ENCODE measurements around the gene ALDH3A1. TPM values are rescaled to one million over a fixed set of nuclear protein-coding genes. Genes with fewer than 3 reads are reported as not detected.

The ALDH3A1 gene
- total RNA-seq, 4 donors from 2014 or later, result 28.3 to 93.0 (median 64.0) TPM

DNA sequence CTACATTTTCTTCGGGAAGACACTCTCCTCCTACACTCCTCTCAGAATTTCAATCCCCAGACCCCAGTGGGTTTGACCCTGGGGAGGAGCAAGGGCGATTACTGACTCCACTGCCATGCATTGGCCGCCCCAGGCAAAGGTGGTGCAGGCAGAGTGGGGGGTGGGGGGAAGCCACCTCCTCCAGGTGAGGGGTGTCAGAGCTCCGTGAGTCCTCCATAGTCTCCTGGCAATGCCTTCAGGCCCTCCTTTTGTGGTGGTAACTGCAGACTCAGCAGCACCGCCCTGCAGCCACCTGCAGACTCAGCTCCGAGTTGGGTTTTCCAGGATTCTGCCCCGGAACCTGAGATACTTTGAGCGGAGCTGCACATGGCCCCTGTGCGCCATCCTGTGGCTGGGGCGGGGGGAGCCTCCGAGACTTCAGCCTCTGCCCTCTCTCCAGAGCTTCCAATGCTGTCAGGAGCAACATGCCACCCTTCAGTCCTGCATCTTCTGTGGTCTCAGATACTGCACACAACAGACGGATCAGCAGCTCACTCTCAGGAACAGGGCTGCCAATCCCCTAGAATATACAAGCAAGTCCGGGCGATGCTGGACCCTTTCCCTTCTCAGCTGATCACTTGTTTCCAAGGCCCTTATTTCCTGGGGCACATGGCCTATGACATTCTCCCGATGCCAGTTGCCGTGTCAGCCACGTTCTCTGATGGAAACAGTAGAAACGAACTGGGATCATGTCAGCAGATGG lies 29.3 kb downstream of the ALDH3A1 start:
- 43 to 52% methylated on average over 15 to 18 of the region's 18 CpGs for WGBS, 2 donors
- DNase-seq (ENCODE audit: low spot score in 2 of 2), result no peak
- intact Hi-C loops (cut with DNase I; ENCODE audit: low total_unique reads), result no loop called here
- no peak for TF ChIP-seq POLR2A (IDR thresholded peaks at IDR 0.05)
- TF ChIP-seq CTCF (IDR thresholded peaks at IDR 0.05), result no peak
- H3K4me3 ChIP-seq (ENCODE audit: low read depth, poor library complexity, severe bottlenecking), result no peak overlapping the region

- DNase-seq (ENCODE audit: low spot score in 2 of 2), result no peak
- WGBS, 2 donors, result 77 to 80% methylated on average over 11 to 12 of the region's 12 CpGs
- no peak for TF ChIP-seq POLR2A (IDR thresholded peaks at IDR 0.05)
- TF ChIP-seq CTCF (IDR thresholded peaks at IDR 0.05), result no peak
- intact Hi-C loops (cut with DNase I; ENCODE audit: low total_unique reads), result no loop called here
- no peak overlapping the region for H3K4me3 ChIP-seq (ENCODE audit: low read depth, poor library complexity, severe bottlenecking)
Measured at GRCh38 chr17:19718041-19718612, 30.0 kb downstream of the ALDH3A1 start.

DNA sequence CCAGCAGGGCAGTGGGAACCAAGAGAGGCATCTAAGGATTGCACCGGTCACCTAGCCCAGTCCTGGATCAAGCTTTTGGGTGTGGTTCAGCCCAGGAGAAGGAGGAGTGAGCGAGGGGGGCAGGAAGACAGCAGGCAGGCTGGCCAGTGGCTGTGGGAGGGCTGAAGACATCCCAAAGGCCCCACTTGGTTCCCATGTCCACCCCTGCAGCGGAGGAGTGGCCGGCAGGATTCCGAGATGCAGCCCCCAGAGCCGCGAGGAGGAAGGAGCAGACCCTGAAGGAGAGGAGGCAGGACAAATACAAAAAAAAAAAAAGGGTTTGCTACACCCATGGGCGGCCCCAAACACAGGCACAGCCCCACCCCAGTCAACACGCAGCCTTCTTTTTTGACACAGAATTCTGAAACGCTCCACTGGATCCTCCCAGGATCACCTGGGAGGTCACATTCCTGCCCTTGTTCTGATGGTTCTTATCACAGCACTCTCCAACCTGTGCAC lies 30.6 kb downstream of the ALDH3A1 start:
- 39 to 52% methylated on average over 10 of the region's 10 CpGs for WGBS, 2 donors
- TF ChIP-seq CTCF (IDR thresholded peaks at IDR 0.05) (no peak), POLR2A (IDR thresholded peaks at IDR 0.05) (no peak)
- intact Hi-C loops (cut with DNase I; ENCODE audit: low total_unique reads), result no loop called here
- H3K4me3 ChIP-seq (ENCODE audit: low read depth, poor library complexity, severe bottlenecking), result no peak overlapping the region
- DNase-seq (ENCODE audit: low spot score in 2 of 2), result no peak

DNA sequence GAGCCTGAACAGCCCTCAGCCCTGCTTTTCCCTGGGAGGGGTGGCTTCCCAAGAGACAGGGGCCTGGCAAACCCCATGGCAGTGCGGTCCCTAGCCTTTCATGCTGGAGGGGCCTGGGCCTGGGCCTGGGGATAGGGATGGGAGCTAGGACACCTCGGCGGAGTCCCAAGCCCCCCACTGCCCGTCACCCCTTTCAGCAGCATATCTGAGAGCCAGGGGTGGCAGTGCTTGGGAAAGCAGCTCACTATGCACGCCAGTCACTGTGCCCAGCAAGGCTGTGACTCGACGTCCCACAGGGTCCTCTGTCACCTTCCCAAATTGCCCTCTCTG lies 31.1 kb downstream of the ALDH3A1 start:
- TF ChIP-seq POLR2A (IDR thresholded peaks at IDR 0.05) (no peak), CTCF (IDR thresholded peaks at IDR 0.05) (no peak)
- WGBS, 2 donors, result 75 to 92% methylated on average over 2 to 7 of the region's 7 CpGs
- intact Hi-C loops (cut with DNase I; ENCODE audit: low total_unique reads), result no loop called here
- DNase-seq (ENCODE audit: low spot score in 2 of 2), result no peak
- H3K4me3 ChIP-seq (ENCODE audit: low read depth, poor library complexity, severe bottlenecking), result no peak overlapping the region

DNA sequence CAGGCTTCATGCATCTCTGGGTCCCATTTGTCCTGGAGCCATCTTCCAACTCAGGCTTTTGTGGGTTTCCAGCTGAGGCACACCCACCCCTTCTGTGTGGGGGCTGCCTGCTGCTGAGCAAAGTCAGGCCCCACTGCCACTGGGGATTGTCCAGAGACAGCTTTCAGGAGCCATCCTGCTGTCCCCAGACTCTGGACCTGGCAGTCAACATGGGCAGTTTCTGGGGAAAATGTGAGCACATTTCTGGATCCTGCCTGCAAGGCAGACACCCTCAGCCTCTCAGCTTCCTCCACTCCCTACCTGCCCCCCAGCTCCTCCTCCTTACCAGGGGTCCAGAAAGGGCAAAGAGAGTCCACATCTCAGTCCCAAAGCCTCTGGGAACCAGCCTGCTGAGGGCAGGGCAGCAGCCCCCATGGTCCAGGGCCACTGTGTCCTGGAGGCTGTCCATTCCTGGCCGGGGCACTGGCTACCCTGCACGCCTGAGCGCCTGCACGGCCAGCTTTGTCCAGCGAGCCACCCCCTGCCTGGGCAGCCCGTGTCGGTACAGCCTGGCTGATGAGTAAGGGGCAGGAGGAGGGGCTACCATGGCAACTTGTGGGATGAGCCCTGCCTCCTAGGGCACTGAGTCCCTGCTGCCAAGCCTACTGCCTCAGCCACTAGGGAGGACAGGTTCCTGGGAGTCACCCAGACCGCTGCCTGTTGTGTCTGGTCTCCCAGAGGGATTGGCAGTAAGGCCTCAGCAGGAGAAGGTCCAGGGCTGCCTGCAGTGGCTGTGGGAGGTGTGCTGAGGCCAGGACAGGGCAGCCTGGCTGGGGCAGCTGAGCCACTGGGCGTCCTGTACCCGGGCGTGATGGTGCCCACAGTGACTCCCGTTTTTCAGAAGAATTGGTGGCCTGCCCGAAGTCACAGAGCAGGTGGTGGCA lies 31.7 kb downstream of the ALDH3A1 start, which contains the start of gene SLC47A2:
SLC47A2 (minus strand) TSS at position 477 of the 923 bp plus-strand sequence; CDS start at position 448, 29 bp downstream.
- peak in 1 of 2 donors; percentile 62 for DNase-seq (ENCODE audit: low spot score in 2 of 2)
- 46 to 54% methylated on average over 6 to 10 of the region's 13 CpGs for WGBS, 2 donors
- intact Hi-C loops (cut with DNase I; ENCODE audit: low total_unique reads), result no loop called here
- TF ChIP-seq POLR2A (IDR thresholded peaks at IDR 0.05) (no peak), CTCF (IDR thresholded peaks at IDR 0.05) (no peak)
- no peak within 1 kb of the TSS for H3K4me3 ChIP-seq (ENCODE audit: low read depth, poor library complexity, severe bottlenecking)

All from lower leg skin (tissue), 4 donors.